Right kidney (tissue), 1 donor: ENCODE data around the gene NDUFS5.
"Not testable (repeated sequence)": the region's sequence is repeated elsewhere in the genome, so short reads cannot be mapped to it uniquely, and the experiment has no call there.

Experiments used
- DNase-seq: peaks from one replicate; pipeline ENCODE4 v3.0.0-alpha.2; 2016

The NDUFS5 gene

DNA sequence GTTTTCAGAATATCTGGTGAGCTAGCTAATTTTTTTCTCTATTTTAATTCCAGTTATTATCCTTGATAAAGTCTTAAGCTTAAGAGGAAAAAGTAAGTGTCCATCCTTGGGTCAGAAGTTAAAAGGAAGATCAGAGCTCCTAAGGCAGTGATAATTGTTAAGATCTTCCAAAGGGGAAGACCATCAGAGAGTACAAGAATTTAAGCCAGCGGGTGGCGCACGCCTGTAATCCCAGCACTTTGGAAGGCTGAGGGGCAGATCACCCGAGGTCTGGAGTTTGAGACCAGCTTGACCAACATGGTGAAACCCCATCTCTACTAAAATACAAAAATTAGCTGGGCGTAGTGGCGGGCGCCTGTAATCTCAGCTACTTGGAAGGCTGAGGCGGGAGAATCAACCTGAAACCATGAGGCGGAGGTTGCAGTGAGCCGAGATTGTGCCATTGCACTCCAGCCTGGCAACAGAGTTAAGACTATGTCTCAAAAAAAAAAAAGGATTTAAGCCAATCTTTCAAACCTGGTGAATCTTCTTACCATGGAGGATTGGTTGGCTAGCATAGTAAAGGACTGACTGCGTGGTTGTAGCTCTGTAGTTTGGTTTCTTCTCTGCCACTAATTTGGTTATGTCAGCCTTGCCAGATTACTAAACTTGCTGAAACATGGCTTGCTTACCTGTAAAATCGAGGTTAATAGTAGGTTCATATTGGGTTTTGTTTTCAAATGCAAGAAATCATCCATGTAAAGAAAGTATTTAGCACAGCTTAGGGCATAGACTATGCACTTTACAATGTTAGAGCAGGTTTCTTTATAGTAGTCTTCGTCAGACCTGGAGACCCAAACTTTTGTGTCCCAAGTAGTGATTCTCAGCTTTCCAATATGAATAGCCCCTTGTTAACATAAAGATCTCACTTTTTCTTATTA, 19.2 kb upstream of the NDUFS5 start:
- no peak for DNase-seq

DNA sequence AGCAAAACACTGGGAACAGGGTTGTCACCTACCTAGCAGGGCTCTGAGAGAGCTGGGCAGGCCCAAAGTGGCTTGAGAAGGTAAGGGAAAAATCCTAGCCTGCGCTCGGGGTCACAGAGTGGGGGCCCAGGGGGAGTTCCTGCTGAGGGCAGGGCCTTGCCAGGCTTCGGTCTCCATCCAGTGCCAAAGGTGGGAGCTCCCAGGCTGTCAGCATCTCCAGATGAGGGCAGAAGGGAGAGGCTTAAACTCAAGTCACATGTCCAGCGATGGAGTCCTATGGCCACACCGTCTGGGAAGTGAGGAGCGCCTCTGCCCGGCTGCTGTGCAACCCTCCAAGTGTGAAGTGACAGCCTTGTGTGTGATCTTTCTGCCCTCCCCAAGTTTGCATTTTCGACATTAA, 11.2 kb upstream of the NDUFS5 start:
- not testable (repeated sequence) for DNase-seq

DNA sequence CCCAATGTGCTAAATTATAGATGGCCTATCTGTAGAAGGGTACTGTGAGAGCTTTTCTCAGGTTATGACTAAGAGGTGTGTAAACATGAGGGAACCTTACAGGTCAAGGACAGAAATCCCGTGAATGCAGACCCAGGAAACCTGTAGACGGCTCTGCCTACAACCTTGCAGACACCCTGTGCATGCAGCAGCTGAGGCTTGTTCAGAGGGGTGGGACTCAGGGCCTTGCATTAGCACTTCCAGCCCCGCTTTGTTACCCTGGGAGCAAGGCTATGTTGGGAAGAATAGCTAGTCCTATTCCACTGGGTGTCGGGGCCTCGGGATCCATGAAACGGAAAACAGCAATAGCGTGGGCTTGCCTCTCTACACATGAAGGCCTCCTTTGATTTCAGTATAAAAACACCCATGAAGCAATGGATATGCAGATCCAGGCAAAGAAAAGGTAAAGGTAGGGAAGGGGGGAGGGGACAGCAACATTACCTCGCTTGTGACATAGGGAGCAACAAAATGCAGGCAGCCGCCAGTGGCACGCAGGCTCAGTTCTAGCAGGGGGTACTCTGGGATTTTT, 9.5 kb upstream of the NDUFS5 start:
- DNase-seq = no peak

DNA sequence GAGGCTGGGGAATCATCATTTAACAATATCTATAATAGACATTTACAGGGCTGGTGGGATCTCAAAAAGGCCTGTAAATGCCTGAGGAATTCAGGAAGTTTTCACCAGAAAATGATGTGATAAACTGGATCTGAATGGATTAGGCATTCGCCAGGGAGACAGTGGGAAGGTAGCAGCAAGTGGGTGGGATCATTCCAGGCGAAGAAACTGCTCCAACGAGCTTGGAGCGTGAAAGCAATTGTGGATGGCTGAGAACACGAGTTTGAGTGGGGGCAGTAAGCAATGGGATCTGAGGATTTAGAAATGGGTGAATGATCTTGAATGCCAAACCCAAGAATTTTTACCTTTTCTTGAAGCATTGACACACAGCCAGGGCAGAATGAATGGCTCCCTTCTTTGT, 8.9 kb upstream of the NDUFS5 start:
- DNase-seq = no peak

DNA sequence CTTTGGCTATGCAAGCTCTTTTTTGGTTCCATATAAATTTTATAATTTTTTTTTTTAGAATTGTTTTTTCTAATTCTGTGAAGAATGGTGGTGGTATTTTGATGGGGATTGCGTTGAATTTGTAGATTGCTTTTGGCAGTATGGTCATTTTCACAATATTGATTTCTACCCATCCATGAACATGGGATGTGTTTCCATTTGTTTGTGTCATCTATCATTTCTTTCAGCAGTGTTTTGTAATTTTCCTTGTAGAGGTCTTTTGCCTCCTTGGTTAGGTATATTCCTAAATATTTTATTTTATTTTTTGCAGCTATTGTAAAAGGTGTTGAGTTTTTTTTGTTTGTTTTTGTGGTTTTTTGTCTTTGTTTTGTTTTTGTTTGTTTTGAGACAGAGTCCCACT, 5.7 kb upstream of the NDUFS5 start:
- DNase-seq = not testable (repeated sequence)

DNA sequence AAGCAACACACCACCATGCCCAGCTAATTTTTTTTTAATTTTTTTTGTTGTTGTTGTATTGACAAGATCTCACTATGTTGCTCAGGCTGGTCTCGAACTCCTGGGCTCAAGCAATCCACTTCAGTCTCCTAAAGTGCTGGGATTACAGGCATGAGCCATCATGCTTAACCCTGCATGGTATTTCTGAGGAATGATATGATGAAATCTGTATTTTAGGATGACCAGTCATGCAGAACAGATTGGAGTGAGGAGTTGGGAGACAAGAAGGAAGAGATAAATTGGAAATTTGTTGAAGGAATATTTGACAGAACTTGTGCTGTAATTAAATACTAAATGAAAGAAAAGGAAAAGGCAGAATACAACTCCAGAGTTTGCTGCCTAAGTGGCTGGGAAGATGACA, 4.7 kb upstream of the NDUFS5 start:
- no peak for DNase-seq

DNA sequence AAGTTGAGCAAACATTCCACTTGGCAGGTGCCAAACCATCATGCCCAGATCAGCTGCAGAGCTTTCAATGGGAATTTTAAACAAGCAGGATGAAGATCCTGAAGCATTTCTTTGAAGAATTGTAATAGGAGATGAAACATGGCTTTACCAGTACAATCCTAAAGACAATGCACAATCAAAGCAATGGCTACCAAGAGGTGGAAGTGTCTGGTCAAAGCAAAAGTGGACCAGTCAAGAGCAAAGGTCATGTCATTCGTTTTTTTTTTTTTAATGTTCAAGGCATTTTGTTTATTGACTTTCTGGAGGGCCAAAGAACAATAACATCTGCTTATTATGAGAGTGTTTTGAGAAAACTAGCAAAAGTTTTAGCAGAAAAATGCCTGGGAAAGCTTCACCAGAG, 3.0 kb upstream of the NDUFS5 start:
- no peak for DNase-seq

DNA sequence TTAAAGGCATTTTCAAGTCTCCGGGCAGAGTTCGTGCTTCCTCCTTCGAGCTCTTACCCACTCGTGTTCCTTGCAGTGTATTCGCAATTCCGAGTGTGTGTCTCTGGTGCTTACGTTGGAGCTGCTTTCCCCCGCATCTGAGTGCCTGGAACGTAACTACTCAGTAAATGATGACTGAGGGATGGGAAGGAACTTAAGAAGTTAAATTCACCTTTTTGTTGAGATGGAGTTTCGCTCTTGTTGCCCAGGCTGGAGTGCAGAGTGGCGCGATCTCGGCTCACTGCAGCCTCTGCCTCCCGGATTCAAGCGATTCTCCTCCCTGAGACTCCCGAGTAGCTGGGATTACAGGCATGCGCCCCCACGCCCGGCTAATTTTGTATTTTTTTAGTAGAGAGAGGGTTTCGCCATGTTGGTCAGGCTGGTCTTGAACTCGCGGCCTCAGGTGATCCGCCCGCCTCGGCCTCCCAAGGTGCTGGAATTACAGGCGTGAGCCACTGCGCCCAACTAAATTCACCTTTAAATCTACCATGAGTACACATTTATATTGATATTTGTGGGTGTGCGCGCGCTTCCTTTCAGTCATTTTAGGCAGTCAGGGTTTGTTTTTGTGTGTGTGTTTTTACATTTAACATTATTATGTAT, 837 bp downstream of the NDUFS5 start:
- DNase-seq = no peak

DNA sequence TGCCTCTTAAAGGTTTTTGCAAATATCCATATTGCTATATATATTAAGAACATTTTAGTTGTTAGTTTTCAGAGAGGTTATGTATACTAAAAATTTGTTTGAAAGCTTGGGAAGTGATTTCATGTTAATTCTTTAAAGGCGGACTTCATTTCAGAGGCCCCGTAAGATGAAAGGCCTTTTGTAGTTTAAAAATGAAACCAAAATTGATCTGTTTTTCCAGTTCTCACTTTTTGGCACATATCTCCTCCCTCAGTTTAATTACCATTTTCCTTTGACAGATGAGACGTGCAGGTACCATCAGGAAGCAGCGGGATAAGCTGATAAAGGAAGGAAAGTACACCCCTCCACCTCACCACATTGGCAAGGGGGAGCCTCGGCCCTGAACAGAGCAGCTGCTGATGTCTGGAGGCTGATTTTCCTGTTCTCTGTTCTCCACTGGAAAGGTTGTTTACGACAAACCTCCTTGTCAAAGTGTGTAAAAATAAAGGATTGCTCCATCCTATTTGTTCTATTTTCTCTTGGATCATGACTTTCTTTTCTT, 8.0 kb downstream of the NDUFS5 start:
- no peak for DNase-seq

DNA sequence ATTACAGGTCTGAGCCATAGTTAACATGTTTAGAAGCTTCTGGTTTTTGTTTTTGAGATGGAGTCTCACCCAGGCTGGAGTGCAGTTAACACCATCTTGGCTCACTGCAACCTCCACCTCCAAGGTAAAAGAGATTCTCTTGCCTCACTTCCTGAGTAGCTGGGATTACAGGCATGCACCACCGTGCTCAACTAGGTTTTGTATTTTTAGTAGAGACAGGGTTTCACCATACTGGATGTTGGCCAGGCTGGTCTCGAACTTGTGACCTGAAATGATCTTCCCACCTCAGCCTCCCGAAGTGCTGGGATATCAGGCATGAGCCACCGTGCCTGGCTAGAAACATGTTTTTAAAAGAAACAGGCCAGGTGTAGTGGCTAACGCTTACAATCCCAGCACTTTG, 10.5 kb downstream of the NDUFS5 start:
- no peak for DNase-seq

DNA sequence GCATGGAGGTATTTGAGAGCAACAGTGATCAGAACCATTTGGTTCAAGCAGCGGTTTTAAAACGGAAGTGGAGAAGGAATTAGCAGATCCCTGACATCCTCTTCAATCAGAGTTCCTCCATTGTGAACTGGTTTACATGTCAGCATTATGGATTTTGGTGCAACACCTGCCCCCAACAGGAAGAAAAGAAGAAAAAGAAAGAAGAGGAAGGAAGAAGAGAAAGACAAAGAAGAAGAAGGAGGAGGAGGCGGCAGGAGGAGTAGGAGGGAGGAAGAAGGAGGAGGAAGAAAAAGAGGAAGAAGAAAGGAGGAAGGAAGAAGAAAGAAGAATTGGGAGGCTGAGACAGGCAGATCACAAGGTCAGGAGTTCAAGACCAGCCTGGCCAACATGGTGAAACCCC, 17.4 kb downstream of the NDUFS5 start:
- DNase-seq = no peak

DNA sequence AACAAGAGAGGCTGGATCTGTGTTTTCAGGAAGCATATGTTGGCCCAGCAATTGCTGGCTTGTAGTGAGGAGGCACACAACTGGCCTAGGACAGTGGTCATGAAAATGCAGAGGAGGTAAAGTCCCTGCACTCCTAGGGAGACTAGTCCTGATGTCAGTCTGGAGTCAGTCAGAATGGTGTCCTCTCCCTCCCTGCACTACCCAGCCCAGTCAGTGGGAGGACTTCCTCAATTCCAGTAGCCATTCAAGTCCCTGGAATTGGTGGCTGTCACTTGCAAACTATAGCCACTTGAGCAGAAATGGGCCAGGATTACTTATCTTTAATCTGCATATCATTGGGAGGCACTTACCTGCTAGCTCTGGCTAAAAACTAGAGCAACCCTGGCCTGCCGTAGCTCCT, 18.6 kb downstream of the NDUFS5 start:
- DNase-seq = no peak

DNA sequence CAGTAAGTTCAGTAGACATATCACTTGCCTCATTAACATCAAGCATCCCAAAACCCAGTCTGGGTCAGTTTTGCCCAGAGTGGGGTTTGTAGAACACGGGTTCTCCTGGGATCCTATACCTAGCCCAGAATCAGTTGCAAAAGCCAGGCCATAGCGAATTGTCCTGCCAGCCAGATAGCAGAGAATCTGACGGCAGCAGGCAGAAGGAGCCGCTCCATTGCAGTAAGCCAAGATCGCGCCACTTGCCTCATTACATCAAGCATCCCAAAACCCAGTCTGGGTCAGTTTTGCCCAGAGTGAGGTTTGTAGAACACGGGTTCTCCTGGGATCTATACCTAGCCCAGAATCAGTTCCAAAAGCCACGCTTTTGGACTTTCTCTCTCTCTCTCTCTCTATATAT, 19.1 kb downstream of the NDUFS5 start:
- no peak for DNase-seq

DNA sequence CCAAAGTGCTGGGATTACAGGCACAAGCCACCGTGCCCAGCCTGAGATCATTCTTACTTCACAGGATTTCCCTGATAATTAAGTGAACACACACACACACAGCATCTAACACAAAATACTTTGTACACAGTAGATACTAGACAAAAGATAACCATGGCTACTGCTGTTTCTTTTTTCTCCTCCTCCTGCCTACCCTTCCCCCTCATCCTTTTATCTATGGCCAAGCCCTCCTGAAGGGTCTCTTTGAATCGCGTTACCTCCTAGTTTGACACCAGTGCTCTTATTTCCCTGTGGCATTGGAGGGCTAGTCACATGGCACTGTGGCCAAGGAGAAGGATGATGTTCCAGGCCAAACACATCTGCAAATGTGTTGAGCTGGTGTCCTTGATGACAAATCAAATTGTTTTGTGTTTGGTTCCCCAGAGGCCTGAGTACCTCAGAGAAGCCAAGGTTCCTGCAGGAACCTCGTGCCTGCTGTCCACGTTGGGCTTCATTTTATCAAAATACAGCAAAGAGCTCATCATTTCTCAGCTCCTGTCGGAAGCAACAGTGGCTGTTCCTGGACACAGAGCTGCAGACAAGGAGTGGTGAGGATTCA, 20.6 kb downstream of the NDUFS5 start:
- DNase-seq = no peak

DNA sequence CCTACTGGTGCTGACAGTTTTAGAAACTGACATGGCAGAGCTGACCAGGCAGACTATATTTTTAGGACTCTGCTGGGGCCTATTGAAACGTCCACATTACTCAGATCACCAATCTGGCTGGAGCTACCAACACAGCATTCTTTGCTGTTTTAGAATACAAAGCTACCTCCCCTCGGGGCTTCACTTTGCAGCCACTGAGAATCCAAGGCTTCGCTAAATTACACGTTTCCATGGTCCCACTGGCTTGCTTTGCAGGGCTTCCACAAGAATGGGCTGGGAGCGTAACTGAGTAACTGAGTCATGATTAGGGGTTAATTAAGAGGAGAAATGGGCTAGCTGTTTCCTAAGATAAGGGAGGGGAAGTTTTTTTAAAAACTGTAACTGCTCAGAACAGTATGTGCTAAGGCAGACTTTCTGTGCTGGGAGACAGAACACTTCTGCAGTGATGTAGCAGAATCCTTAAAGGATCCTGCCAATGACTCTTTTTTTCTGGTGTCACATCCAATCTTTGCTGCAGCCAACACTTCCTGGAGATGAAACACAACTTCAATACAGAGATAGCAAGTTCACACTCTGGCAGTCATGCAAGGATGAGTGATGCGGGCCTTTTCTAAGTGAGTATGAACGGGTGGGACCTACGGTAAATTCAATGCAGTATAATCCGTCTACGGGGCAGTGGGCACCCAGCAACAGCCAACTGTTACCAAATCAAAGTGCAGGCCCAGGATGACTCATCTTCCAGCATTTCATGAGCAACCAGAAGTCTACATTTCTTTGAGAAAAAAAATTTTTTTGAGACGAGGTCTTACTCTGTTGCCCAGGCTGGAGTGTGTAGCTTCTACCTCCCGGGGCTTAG, 21.5 kb downstream of the NDUFS5 start:
- DNase-seq = no peak

DNA sequence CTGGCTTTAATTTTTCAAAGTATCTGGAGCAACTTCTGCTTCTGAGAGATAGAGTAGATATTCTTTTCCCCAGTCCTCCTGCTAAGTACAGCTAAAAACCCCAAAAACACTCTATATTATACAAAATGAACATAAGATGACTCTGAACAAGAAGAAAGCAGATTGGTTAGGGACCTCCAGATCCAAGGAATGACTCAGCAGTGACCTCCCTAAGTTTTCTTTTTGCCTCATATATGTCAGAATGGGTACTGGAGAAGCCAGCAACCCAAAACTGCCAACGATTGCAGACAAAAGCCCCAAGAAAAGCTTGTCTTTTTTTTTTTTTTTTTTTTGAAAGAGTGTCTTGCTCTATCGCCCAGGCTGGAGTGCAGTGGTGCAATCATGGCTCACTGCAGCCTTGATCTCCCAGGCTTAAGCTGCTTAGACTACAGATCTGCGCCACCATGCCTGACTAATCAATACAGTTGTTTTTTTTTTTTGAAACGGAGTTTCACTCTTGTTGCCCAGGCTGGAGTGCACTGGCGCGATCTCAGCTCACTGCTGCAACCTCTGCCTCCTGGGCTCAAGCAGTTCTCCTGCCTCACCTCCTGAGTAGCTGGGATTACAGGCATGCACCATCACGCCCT, 22.7 kb downstream of the NDUFS5 start:
- no peak for DNase-seq

DNA sequence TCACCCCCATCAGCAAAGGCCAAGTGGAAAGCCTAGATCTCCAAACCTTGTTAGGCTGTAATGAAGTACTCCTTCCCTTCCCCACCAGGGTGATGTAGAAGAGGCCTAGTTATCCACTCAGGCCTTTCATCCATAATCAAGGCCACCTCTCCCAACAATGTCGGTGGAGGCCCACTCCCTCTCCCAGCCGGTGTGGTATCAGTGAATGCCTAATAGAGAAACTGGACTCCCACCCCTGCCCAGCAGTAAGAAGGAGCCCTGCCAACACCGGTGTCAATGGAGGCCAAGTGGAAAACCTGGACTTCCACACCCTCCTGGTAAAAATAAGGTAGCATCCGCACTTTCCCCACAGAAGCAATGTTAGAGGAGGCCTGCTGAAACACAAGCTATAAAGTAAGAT, 23.9 kb downstream of the NDUFS5 start:
- no peak for DNase-seq

DNA sequence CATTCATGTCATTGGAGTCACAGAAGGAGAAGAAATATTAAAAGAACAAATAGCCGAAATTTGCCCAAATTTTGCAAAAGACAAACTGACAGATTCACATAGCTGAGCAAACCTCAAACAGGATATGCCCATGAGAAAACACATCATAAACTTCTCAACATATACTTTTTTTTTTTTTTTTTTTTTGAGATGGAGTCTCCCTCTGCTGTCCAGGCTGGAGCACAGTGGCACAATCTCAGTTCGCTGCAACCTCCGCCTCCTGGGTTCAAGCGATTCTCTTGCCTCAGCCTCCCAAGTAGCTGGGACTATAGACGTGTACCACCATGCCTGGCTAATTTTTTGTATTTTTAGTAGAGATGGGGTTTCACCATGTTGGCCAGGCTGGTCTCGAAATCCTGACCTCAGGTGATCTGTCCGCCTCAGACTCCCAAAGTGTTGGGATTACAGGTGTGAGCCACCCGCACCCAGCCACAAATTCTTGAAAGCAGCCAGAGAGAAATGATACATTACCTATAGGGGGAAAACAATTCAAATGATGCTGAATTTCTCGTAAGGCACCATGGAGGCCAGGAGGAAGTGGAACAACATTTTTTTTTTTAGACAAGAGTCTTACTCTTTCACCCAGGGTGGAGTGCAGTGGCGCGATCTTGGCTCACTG, 25.2 kb downstream of the NDUFS5 start:
- DNase-seq = not testable (repeated sequence)

DNA sequence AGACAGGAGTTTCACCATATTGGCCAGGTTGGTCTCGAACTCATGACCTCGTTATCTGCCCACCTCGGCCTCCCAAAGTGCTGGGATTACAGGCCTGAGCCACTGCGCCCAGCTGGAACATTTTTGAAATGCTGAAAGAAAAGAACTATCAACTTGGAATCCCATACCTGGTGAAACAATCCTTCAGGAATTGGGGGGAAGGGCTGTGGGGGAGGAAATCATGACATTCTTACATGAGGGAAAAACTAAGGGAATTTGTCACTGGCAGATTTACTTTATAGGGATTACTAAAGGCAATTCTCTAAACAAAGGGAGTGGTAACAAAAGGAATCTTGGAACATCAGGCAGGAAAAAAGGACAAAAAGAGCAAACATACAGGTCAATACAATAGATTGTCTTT, 25.8 kb downstream of the NDUFS5 start:
- no peak for DNase-seq

DNA sequence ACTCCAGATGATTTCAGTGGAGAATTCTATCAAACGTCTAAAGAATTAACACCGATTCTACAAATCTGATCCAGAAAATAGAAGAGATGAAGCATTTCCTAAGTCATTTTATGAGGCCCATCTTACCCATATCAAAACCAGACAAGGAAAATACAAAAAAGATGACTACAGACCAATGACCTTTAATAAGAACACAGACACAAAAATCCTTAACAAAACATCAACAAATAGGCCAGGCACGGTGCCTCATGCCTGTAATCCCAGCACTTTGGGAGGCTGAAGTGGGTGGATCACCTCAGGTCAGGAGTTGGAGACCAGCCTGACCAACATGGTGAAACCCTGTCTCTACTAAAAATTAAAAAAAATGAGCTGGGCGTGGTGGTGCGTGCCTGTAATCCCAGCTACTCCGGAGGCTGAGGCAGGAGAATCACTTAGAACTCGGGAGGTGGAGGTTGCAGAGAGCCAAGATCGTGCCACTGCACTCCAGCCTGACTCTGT, 29.1 kb downstream of the NDUFS5 start:
- DNase-seq = not testable (repeated sequence)

DNA sequence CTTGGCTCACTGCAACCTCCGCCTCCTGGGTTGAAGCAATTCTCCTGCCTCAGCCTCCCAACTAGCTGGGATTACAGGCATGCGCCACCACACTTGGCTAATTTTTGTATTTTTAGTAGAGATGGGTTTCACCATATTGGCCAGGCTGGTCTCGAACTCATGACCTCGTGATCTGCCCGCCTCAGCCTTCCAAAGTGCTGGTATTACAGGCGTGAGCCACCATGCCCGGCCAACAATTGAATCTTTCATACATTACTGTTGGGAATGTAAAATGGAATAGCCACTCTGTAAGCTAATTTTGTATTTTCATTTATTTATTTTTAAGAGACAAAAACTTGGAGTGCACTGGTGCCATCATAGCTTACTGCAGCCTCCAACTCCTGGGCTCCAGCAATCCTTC, 35.4 kb downstream of the NDUFS5 start:
- not testable (repeated sequence) for DNase-seq
